ENCODE results near the gene NRDE2.

NRDE2 gene

GRCh38 chr14:90297876-90298629, 33.7 kb downstream of the NRDE2 start:
- Histone ChIP-seq H3K36me3 (ENCODE audit: control insufficient read depth in 2 of 2, insufficient read depth in 1 of 2, low read length in 2 of 2) (peaks cover 34 to 84% of the 10 kb centered on the region in 2 experiments), H3K4me3 (ENCODE audit: low read depth, low read length) (no peak overlapping the region), H3K27ac (ENCODE audit: extremely low read depth, low read depth, low read length) (no peak overlapping the region), H3K9me3 (ENCODE audit: control insufficient read depth, insufficient read depth, low read depth, low read length) (no peaks in the 10 kb centered on the region), H3K4me1 (ENCODE audit: control insufficient read depth, insufficient read depth, low read length) (no peaks in the 10 kb centered on the region)
- ChIA-PET CTCF (interaction anchor here (1.1 kb wide), 1 partner anchor 9 kb away, joined by 4 read pairs; no protein-coding TSS in a partner anchor), POLR2A (no interaction called here)
- no peak for TF ChIP-seq ZNF626 (tag by site-specific recombination; IDR thresholded peaks at IDR 0.05)
- no peak for TF ChIP-seq HIC1 (tag by site-specific recombination; IDR thresholded peaks at IDR 0.05)
- TF ChIP-seq ZNF280D (tag by site-specific recombination; IDR thresholded peaks at IDR 0.05): no peak
- no peak for TF ChIP-seq ZBTB26 (tag by site-specific recombination; optimal IDR thresholded peaks at IDR 0.05)
- TF ChIP-seq ZNF16 (tag by site-specific recombination; IDR thresholded peaks at IDR 0.05; ENCODE audit: low read depth): no peak
- TF ChIP-seq TCF7L2 (IDR thresholded peaks at IDR 0.05; ENCODE audit: borderline replicate concordance, low read depth, low read length): no peak
- TF ChIP-seq ZNF561 (tag by site-specific recombination; IDR thresholded peaks at IDR 0.05; ENCODE audit: borderline replicate concordance): no peak
- no peak for TF ChIP-seq ZFP3 (tag by site-specific recombination; IDR thresholded peaks at IDR 0.05; ENCODE audit: low read depth)
- no peak for TF ChIP-seq ZNF335 (tag by site-specific recombination; conservative IDR thresholded peaks at IDR 0.05)
- no peak for TF ChIP-seq ZNF560 (tag by site-specific recombination; IDR thresholded peaks at IDR 0.05; ENCODE audit: borderline replicate concordance)
- TF ChIP-seq ZNF707 (tag by site-specific recombination; IDR thresholded peaks at IDR 0.05): no peak
- TF ChIP-seq ZNF426 (tag by site-specific recombination; IDR thresholded peaks at IDR 0.05): no peak

- no peak overlapping the region for H3K4me3 ChIP-seq (ENCODE audit: low read depth, low read length)
- peaks cover 39 to 84% of the 10 kb centered on the region in 2 experiments for H3K36me3 ChIP-seq (ENCODE audit: control insufficient read depth in 2 of 2, insufficient read depth in 1 of 2, low read length in 2 of 2)
- ChIA-PET CTCF (no interaction called here), POLR2A (no interaction called here)
- H3K27ac ChIP-seq (ENCODE audit: extremely low read depth, low read depth, low read length): no peak overlapping the region
- H3K9me3 ChIP-seq (ENCODE audit: control insufficient read depth, insufficient read depth, low read depth, low read length): no peaks in the 10 kb centered on the region
- TF ChIP-seq ZNF426 (tag by site-specific recombination; IDR thresholded peaks at IDR 0.05) (no peak), ZNF626 (tag by site-specific recombination; IDR thresholded peaks at IDR 0.05) (no peak), ZSCAN30 (tag by site-specific recombination; IDR thresholded peaks at IDR 0.05) (no peak), ZNF366 (tag by site-specific recombination; conservative IDR thresholded peaks at IDR 0.05) (no peak), ZSCAN16 (tag by site-specific recombination; IDR thresholded peaks at IDR 0.05) (no peak), TRIM28 (IDR thresholded peaks at IDR 0.05; ENCODE audit: borderline replicate concordance, low read length) (no peak), KLF8 (tag by site-specific recombination; IDR thresholded peaks at IDR 0.05) (no peak), WT1 (tag by site-specific recombination; IDR thresholded peaks at IDR 0.05) (no peak), ZNF600 (tag by site-specific recombination; IDR thresholded peaks at IDR 0.05) (no peak), ZNF544 (tag by site-specific recombination; IDR thresholded peaks at IDR 0.05) (no peak), OSR2 (tag by site-specific recombination; IDR thresholded peaks at IDR 0.05) (no peak)
- TF ChIP-seq, protein P1, sequence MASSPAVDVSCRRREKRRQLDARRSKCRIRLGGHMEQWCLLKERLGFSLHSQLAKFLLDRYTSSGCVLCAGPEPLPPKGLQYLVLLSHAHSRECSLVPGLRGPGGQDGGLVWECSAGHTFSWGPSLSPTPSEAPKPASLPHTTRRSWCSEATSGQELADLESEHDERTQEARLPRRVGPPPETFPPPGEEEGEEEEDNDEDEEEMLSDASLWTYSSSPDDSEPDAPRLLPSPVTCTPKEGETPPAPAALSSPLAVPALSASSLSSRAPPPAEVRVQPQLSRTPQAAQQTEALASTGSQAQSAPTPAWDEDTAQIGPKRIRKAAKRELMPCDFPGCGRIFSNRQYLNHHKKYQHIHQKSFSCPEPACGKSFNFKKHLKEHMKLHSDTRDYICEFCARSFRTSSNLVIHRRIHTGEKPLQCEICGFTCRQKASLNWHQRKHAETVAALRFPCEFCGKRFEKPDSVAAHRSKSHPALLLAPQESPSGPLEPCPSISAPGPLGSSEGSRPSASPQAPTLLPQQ (tag by site-specific recombination; IDR thresholded peaks at IDR 0.05): no peak
- TF ChIP-seq, protein P2, sequence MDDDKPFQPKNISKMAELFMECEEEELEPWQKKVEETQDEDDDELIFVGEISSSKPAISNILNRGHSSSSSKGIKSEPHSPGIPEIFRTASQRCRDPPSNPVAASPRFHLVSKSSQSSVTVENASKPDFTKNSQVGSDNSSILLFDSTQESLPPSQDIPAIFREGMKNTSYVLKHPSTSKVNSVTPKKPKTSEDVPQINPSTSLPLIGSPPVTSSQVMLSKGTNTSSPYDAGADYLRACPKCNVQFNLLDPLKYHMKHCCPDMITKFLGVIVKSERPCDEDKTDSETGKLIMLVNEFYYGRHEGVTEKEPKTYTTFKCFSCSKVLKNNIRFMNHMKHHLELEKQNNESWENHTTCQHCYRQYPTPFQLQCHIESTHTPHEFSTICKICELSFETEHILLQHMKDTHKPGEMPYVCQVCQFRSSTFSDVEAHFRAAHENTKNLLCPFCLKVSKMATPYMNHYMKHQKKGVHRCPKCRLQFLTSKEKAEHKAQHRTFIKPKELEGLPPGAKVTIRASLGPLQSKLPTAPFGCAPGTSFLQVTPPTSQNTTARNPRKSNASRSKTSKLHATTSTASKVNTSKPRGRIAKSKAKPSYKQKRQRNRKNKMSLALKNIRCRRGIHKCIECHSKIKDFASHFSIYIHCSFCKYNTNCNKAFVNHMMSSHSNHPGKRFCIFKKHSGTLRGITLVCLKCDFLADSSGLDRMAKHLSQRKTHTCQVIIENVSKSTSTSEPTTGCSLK (tag by site-specific recombination; IDR thresholded peaks at IDR 0.05): no peak
- H3K4me1 ChIP-seq (ENCODE audit: control insufficient read depth, insufficient read depth, low read length): no peaks in the 10 kb centered on the region
These were observed 35.1 kb downstream of the NRDE2 start for GRCh38 chr14:90296641-90297040.
